Measurements from ENCODE around the gene TLR1.
"Not testable (repeated sequence)": the region's sequence is repeated elsewhere in the genome, so short reads cannot be mapped to it uniquely, and the experiment has no call there.

The TLR1 gene, protein sequence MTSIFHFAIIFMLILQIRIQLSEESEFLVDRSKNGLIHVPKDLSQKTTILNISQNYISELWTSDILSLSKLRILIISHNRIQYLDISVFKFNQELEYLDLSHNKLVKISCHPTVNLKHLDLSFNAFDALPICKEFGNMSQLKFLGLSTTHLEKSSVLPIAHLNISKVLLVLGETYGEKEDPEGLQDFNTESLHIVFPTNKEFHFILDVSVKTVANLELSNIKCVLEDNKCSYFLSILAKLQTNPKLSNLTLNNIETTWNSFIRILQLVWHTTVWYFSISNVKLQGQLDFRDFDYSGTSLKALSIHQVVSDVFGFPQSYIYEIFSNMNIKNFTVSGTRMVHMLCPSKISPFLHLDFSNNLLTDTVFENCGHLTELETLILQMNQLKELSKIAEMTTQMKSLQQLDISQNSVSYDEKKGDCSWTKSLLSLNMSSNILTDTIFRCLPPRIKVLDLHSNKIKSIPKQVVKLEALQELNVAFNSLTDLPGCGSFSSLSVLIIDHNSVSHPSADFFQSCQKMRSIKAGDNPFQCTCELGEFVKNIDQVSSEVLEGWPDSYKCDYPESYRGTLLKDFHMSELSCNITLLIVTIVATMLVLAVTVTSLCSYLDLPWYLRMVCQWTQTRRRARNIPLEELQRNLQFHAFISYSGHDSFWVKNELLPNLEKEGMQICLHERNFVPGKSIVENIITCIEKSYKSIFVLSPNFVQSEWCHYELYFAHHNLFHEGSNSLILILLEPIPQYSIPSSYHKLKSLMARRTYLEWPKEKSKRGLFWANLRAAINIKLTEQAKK

DNA sequence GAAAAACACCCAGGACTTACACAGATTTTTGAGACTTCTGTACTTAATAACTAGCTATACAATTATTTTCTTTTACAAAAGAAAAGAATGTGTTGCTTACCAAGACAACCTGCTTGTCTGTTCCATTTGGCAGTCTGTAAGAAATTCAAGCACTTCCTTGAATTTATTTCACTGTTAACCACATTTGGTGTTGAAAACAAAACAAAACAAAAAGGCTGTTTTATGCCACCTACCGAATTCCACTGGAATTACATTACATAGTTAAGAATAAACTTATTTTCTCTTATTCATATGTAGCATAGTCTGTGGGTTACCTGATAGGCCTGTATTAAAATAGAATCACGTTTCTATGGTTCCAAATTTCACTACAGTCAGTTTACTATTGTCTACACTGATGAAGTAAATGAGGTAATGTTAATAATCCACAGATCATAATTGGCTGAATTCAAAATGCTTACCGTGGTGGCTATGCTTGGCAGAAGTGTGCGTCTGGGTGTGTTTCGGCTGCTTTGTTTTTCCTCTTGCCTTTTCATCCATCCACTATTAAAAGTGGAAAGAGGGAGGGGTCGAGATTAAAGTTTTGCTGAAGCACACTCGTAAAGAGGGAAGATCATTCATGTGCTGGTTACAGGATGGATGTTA is at the start of gene TLR1:
TLR1 (minus strand) TSS at position 138 of the 642 bp plus-strand sequence. CDS start 5,960 bp downstream, outside the sequence.
- no peak for DNase-seq

DNA sequence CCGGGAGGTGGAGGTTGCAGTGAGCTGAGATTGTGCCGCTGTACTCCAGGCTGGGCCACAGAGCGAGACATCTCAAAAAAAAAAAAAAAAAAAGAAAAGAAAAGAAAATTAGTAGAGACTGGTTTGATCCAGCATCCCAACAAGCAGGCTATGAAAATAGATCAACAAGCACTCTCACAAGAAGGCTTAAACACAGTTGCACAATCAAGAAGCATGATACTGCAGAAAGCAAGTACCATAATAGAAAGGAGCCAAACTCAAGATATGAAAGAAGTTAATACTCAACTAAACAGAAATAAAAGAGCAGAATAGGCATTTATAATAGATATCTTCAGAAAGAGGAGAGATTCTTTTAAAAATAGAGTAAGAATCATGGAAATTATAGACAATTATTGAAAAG is 41.4 kb upstream of the TLR1 start:
- DNase-seq: no peak

- DNase-seq: no peak
Observed at GRCh38 chr4:38842994-38843393, 38.4 kb upstream of the TLR1 start.

- no peak for DNase-seq
Observed at GRCh38 chr4:38837849-38838248, 33.3 kb upstream of the TLR1 start.

- DNase-seq: no peak
Observed at GRCh38 chr4:38837334-38837733, 32.7 kb upstream of the TLR1 start.

- DNase-seq: no peak
Observed at GRCh38 chr4:38834570-38834969, 30.0 kb upstream of the TLR1 start.

DNA sequence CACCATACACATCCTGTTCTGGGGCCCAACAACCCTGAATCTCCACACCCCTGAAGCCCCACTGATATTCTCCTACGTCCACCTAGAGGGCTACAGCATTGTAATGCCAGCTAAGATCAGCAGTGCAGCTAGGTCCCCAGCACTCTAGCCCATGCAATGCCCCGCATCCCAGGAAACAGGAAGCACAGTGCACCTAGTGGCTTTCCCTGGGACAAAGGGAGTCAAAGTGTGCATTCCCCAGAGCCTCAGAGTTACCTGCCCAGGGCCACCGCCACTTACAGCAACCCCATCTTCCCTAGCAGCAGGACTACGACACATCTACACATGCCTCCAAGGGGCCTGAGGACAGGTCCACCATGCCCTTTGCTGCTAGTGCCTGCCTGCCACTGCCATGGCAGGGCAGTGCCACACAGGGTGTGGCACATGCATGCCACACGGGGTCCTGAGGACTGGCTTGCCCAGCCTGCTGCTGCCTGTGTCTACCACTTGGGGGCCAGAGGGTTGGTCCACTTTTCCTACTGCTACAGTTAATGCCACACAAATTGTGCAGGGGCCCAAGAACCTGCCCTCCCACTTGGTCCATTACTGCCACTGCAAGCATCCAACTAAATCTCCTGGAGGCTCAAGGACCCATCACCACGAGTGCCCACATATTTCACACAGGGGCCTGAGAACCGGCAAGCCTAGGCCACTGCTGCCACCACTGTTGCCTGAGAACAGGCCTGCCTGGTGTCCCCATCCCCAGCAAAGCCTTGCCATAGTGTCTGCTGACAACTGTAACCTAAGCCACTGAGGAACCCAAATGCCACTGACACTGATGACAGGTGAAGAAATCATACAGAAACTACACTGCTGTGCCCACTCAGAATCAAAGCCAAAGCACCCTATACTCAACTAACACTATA is 28.3 kb upstream of the TLR1 start:
- no peak for DNase-seq

- DNase-seq: no peak
Observed at GRCh38 chr4:38832206-38832605, 27.6 kb upstream of the TLR1 start.

DNA sequence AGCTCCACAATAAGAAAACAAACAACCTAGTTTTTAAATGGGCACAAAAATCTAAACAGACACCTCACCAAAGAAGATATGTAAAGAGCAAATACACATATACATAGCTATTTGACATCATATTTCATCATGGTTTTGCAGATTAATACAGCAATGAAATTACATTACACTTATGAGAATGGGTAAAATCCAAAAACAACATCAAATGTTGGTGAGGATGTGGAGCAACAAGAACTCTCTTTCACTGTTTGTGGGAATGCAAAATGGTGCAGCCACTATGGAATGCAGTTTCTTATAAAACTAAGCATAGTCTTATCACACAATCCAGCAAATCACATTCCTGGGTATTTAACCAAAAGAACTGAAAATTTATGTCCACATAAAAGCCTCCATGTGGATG is 27.1 kb upstream of the TLR1 start:
- DNase-seq: no peak

DNA sequence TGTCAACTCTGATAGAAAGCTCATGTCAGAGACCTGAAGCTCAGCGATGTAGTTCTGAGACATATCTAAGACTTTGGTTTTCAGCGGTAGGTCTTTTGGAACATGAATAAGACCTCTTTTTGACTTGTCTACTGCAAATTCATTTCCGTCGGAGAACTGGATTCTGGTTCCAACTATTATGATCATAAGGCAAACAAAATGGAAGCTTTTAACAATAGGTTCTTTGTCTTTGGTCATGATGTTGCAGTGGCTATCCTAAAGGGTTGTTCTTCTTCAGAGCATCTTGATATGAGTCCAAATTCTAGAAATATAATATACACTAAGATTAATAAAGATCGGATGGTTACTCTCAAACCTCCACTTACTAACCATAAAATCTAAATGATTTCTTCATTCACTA is 24.6 kb upstream of the TLR1 start:
- DNase-seq: no peak

DNA sequence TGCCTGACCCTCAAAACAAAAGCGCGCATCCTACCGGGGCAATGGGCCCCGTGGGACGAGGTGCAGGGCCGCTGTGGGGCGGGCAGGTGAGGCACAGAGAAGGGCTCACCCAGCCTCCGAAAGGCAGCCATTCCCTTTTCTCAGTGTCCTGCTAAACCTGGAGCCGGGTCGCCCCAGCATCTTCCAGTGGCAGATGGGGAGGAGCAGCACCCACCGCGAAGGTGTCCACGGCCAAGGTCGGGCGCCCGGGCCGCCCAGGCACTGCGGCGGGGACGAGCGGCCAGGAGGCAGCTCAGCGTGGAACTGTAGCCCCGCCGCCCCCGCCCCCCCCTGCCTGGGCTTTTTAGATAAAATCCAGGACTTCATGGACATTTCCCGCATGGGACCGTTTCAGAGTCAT is 19.2 kb upstream of the TLR1 start:
- no peak for DNase-seq

DNA sequence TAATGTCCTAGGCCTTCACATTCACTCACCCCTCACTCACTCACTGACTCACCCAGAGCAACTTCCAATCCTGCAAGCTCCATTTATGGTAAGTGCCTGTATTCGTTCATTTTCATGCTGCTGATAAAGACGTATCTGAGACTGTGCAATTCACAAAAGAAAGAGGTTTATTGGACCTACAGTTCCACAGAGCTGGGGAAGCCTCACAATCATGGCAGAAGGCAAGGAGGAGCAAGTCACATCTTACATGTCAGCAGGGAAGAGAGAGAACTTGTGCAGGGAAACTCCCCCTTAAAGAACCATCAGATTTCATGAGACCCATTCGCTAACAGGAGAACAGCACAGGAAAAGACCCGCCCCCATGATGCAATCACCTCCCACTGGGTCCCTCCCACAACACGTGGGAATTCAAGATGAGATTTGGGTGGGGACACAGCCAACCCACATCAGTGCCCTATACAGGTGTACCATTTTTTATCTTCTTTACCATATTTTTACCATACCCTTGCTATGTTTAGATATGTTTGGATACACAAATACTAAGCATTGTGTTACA is 18.2 kb upstream of the TLR1 start:
- no peak for DNase-seq

DNA sequence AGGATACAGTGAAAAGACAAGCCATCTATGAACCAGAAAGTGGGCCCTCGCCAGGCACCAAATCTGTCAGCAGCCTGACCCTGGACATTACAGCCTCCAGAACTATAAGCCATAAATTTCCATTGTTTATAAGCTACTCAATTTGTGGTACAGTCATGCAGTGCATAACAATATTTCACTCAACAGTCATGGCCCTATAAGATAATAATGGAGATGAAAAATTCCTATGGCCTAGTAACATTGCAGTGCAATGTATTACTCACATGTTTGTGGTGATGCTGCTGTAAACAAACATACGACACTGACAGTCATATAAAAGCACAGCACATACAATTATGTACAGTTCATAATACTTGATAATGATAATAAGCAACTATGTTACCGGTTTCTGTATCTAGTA is 17.1 kb upstream of the TLR1 start:
- DNase-seq: no peak

- DNase-seq: no peak
Observed at GRCh38 chr4:38820329-38821061, 15.9 kb upstream of the TLR1 start.

DNA sequence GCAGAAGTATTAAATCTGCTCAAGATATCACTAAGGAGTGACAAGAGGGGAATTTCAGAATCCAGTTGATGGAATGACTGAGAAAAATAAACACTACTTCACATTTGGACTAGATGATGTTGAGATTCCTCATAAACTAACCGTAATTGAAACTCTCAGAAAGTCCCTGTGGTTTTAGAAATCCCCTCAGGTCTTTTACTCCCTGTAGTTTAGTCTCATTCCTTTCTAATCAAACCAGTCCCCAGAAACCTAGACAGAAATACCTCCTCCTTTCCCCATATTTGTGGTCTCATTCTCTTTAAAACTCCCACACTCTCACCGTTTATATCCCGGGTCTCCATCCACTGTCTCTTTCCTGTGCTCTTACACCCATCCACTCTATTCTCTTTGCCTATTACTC is 15.0 kb upstream of the TLR1 start:
- no peak for DNase-seq

GRCh38 chr4:38818441-38818976 is 13.9 kb upstream of the TLR1 start:
- DNase-seq: no peak

GRCh38 chr4:38815885-38816782 is 11.5 kb upstream of the TLR1 start:
- no peak for DNase-seq

DNA sequence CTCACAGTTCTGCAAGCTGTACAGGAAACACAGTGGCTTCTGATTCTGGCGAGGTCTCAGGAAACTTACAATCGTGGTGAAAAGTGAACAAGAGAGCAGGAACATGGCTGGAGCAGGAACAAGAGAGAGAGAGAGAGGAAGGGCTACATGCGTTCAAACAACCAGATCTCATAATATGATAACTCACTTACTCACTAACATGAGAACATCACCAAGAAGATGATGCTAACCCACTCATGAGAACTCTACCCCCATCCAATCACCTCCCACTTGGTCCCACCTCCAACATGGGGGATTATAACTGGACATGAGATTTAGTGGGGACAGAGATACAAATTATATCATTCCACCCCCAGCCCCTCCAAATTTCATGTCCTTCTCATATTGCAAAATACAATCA is 9.8 kb upstream of the TLR1 start:
- no peak for DNase-seq

DNA sequence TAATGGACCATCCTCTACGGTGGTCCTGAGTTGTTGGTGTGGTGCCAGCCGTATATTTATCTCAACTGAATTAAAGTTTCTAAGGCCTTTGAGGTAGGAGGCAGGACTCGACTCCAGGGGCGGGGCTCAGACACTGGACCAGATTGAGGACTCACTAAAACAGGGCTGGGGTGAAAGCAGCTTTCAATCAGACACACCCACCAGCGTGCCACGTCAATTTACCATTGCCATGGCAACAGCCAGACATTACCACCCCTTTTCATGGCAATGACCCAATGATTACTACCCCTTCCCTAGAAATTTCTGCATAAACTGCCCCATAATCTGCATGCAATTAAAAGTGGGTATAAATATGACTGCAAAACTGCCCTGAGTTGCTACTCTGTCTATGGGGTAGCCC is 6.7 kb upstream of the TLR1 start:
- DNase-seq: no peak

- not testable (repeated sequence) for DNase-seq
Observed at GRCh38 chr4:38807462-38807861, 2.9 kb upstream of the TLR1 start.
